ENCODE data around the gene ORM2.

- TF ChIP-seq CTCF (IDR thresholded peaks at IDR 0.05) (no peak), POLR2A (IDR thresholded peaks at IDR 0.05) (no peak), POLR2AphosphoS5 (IDR thresholded peaks at IDR 0.05) (no peak), EP300 (IDR thresholded peaks at IDR 0.05) (no peak)
Measured at GRCh38 chr9:114357360-114357759, 27.7 kb downstream of the ORM2 start.

Measured in suprapubic skin (tissue), 4 donors.